HepG2 (cell line): ENCODE data around the gene SHMT1. TPM values are rescaled to one million over a fixed set of nuclear protein-coding genes. Genes with fewer than 3 reads are reported as not detected.

Experiments
- HBP1 ChIP-seq: IDR thresholded peaks from 2 replicates; pipeline ENCODE4 v1.6.1; 2016; ENCODE audit warnings: low read depth, control low read depth
- HNRNPK ChIP-seq: fragments of 200-400 bp; formaldehyde crosslinking; IDR thresholded peaks from 2 replicates; pipeline ENCODE4 v1.6.1; 2018; ENCODE audit warnings: low read length, low read depth, moderate library complexity, mild to moderate bottlenecking; ENCODE audit not compliant: poor library complexity, severe bottlenecking
- MBD4 ChIP-seq: IDR thresholded peaks from 2 replicates; pipeline ENCODE4 v1.6.1; 2012; ENCODE audit warnings: low read length, inconsistent platforms, borderline replicate concordance
- PHB2 ChIP-seq: fragments of 450-650 bp; IDR thresholded peaks from 2 replicates; pipeline ENCODE4 v1.6.1; 2018; ENCODE audit not compliant: partially characterized antibody
- POLR2G ChIP-seq: fragments of 200-400 bp; formaldehyde crosslinking; IDR thresholded peaks from 2 replicates; pipeline ENCODE4 v1.6.1; 2018; ENCODE audit warnings: mild to moderate bottlenecking, low read depth, low read length, moderate library complexity
- ZHX2 ChIP-seq, 2 experiments: sonication (generic) in 1 of 2; formaldehyde crosslinking in 1 of 2; IDR thresholded peaks; 2 replicates each; pipeline versions ENCODE4 v1.6.1 to v1.9.0; 2014 to 2022; ENCODE audit warnings: antibody characterized with exemption in 1 of 2, borderline replicate concordance in 1 of 2, inconsistent platforms in 1 of 2, low read depth in 1 of 2, missing genetic modification reagents in 1 of 2
- ZNF18 ChIP-seq: sonication (generic); formaldehyde crosslinking; IDR thresholded peaks from 2 replicates; pipeline ENCODE4 v1.8.0; 2022; ENCODE audit warnings: mild to moderate bottlenecking, missing genetic modification reagents; ENCODE audit not compliant: insufficient replicate concordance
- ZNF318 ChIP-seq: sonication (generic); formaldehyde crosslinking; IDR thresholded peaks from 2 replicates; pipeline ENCODE4 v1.4.0; 2020; ENCODE audit warnings: mild to moderate bottlenecking, missing genetic modification reagents
- polyA plus RNA-seq, 8 experiments: library from polyadenylated mRNA; depleted of rRNA in 3 of 8; stranded (reverse) in 7 of 8; unstranded in 1 of 8; fragments of >200 nt; fragmentation: Illumina TruSeq in 4 of 8; extraction: Trizol in 4 of 8; gene quantifications; 2 replicates each; pipeline versions ENCODE4 v1.2.1 to v1.2.3, GENCODE V29; 2011 to 2016; ENCODE audit warnings: low read depth in 4 of 8, missing spikeins in 1 of 8, mixed read lengths in 1 of 8; ENCODE audit not compliant: insufficient read depth in 1 of 8
- total RNA-seq, 5 experiments: library from RNA; depleted of rRNA; stranded (reverse); fragments of >200 nt; fragmentation: Illumina TruSeq; extraction: Trizol; gene quantifications; 2 replicates each; pipeline ENCODE4 v1.2.3, GENCODE V29; 2016; ENCODE audit warnings: low read depth in 1 of 5

Gene SHMT1
- total and polyA plus RNA-seq, 2 of the 13 experiments (the other 11 are each of a cell fraction or from before 2014, with no cell fraction given) = 21.3 to 48.8 TPM

GRCh38 chr17:18363101-18364049 lies at the start of gene SHMT1 (continued):
- TF ChIP-seq ZHX2 (IDR thresholded peaks at IDR 0.05; ENCODE audit: low read depth) (no peak), ZHX2 (CRISPR knock-in tag; IDR thresholded peaks at IDR 0.05; ENCODE audit: borderline replicate concordance) (peak; percentile 91), HNRNPK (peak; percentile 66), ZNF318 (CRISPR knock-in tag) (no peak), MBD4 (no peak), POLR2G (peak; percentile 78), ZNF18 (CRISPR knock-in tag) (peak; percentile 5), HBP1 (CRISPR knock-in tag) (peak; percentile 44; the same call in 1 of the 2 replicates), PHB2 (no peak)
